K562 (cell line): ENCODE measurements around the gene MAP4K1. TPM values are rescaled to one million over a fixed set of nuclear protein-coding genes. Genes with fewer than 3 reads are reported as not detected.
A peak's percentile ranks its signal among the peaks of the same experiment; 100 is the strongest.

ENCODE experiments used
- ATAC-seq: fragments of 200-7000 bp; cut with Tn5 transposase; 3 replicates; pipeline ENCODE4 v1.9.1; 2020; ENCODE audit warnings: moderate library complexity
- BruUV-seq: library from RNA; stranded (reverse); fragments of 400-500 nt; replicated peaks from 2 replicates; lab custom pipeline; 2021; lab: Mats Ljungman, UMichigan
- CTCF ChIA-PET: fragments of 300-600 bp; formaldehyde crosslinking; extraction: SDS; loops from one replicate; lab custom pipeline; 2021; ENCODE audit warnings: low intra/inter-chr PET ratio; lab: Yijun Ruan, JAX
- POLR2A ChIA-PET: fragments of 300-600, 350-650 bp; sonication (Branson Sonifier 250); formaldehyde crosslinking; extraction: SDS; loops from one replicate; lab custom pipeline; 2021; ENCODE audit warnings: antibody characterized with exemption, inconsistent platforms; lab: Yijun Ruan, JAX
- DNase-seq, 4 experiments: peaks; one replicate each; pipeline versions ENCODE4 v3.0.0 to v3.0.0-alpha.2; 2011 to 2018; ENCODE audit warnings: low spot score in 3 of 4, mixed read lengths in 3 of 4; ENCODE audit errors: extremely low read depth in 1 of 4
- FAIRE-seq: peaks from 2 replicates; lab custom pipeline; 2011; peaks lifted over from hg19 to GRCh38; lab: Jason Lieb, UNC
- H2AFZ ChIP-seq: 2 replicates; pipeline ENCODE4 v1.6.0; 2011; ENCODE audit warnings: low read depth, low read length, control low read depth, inconsistent platforms
- H3K27ac ChIP-seq: fragments of 200-600 bp; 3 replicates; pipeline ENCODE4 v1.8.0; 2011; ENCODE audit warnings: low read depth, mild to moderate bottlenecking, control low read depth, inconsistent platforms, low read length, moderate library complexity, mixed read lengths; ENCODE audit errors: extremely low read depth
- H3K27me3 ChIP-seq, 2 experiments: fragments of 300-600 bp in 1 of 2; 2 replicates in 1 of 2; 3 replicates in 1 of 2; pipeline versions ENCODE4 v1.6.0 to v1.8.0; 2011; ENCODE audit warnings: inconsistent platforms in 2 of 2, low read length in 2 of 2, mild to moderate bottlenecking in 1 of 2, mixed read lengths in 1 of 2, moderate library complexity in 1 of 2; ENCODE audit not compliant: control insufficient read depth in 2 of 2, insufficient read depth in 2 of 2
- H3K36me3 ChIP-seq: fragments of 300-600 bp; 3 replicates; pipeline ENCODE4 v1.8.0; 2011; ENCODE audit warnings: mild to moderate bottlenecking, low read length, inconsistent platforms; ENCODE audit not compliant: control insufficient read depth, insufficient read depth
- H3K4me1 ChIP-seq, 2 experiments: fragments of 200-600 bp in 1 of 2; replicated peaks in 1 of 2; 2 replicates in 1 of 2; 3 replicates in 1 of 2; pipeline versions ENCODE4 v1.5.1 to v1.8.0; 2011; ENCODE audit warnings: inconsistent platforms in 2 of 2, low read length in 2 of 2, mild to moderate bottlenecking in 1 of 2, mixed read lengths in 1 of 2, moderate library complexity in 1 of 2; ENCODE audit not compliant: control insufficient read depth in 2 of 2, insufficient read depth in 2 of 2
- H3K4me2 ChIP-seq: 2 replicates; pipeline ENCODE4 v1.6.1; 2011; ENCODE audit warnings: low read length, control low read depth, inconsistent platforms, mixed read lengths; ENCODE audit not compliant: insufficient read depth
- H3K4me3 ChIP-seq: fragments of 200-600 bp; sonication (generic), shearing (Covaris generic); 2 replicates; pipeline ENCODE4 v1.5.1; 2016; ENCODE audit warnings: control low read depth, inconsistent platforms
- H3K79me2 ChIP-seq: fragments of 200-600 bp; 3 replicates; pipeline ENCODE4 v1.8.0; 2011; ENCODE audit warnings: low read length, inconsistent platforms; ENCODE audit not compliant: control insufficient read depth, insufficient read depth
- H3K9ac ChIP-seq, 2 experiments: 2 replicates each; pipeline versions ENCODE4 v1.6.0 to v1.6.1; 2011; ENCODE audit warnings: low read depth in 2 of 2, low read length in 2 of 2, control low read depth in 1 of 2, inconsistent platforms in 1 of 2, mild to moderate bottlenecking in 1 of 2, mixed read lengths in 1 of 2; ENCODE audit not compliant: insufficient read depth in 1 of 2
- H3K9me1 ChIP-seq: one replicate; pipeline ENCODE4 v1.6.0; 2011; ENCODE audit warnings: inconsistent platforms, mild to moderate bottlenecking, low read length, moderate library complexity; ENCODE audit not compliant: control insufficient read depth, insufficient read depth
- H3K9me3 ChIP-seq: replicated peaks from 2 replicates; pipeline ENCODE4 v1.5.1; 2011; ENCODE audit warnings: low read depth, low read length, inconsistent platforms; ENCODE audit not compliant: control insufficient read depth, insufficient read depth
- H4K20me1 ChIP-seq: replicated peaks from 2 replicates; pipeline ENCODE4 v1.6.1; 2011; ENCODE audit warnings: low read length, inconsistent platforms, mixed read lengths; ENCODE audit not compliant: control insufficient read depth, insufficient read depth
- GABPA ChIP-seq: fragments of 200-800 bp; sonication (Bioruptor generic); conservative IDR thresholded peaks from 2 replicates; pipeline ENCODE4 v1.6.1; 2016; ENCODE audit warnings: low read depth, missing genetic modification characterization, missing compliant biosample characterization
- KDM1A ChIP-seq, 2 experiments: fragments of 450-650 bp; IDR thresholded peaks; 2 replicates each; pipeline ENCODE4 v1.6.1; 2016; ENCODE audit warnings: mild to moderate bottlenecking in 2 of 2
- RFX5 ChIP-seq: IDR thresholded peaks from 2 replicates; pipeline ENCODE4 v1.6.1; 2011; ENCODE audit warnings: low read depth, mild to moderate bottlenecking, improper control_type of control experiment, low read length
- SNRNP70 ChIP-seq: fragments of 200-400 bp; formaldehyde crosslinking; optimal IDR thresholded peaks from 2 replicates; pipeline ENCODE3; 2017; ENCODE audit warnings: low read depth, low read length
- TAF9B ChIP-seq: fragments of 450-650 bp; IDR thresholded peaks from 2 replicates; pipeline ENCODE4 v1.6.1; 2018; ENCODE audit warnings: mild to moderate bottlenecking; ENCODE audit not compliant: partially characterized antibody
- ZBTB7A ChIP-seq: IDR thresholded peaks from 2 replicates; pipeline ENCODE4 v1.6.1; 2011; ENCODE audit warnings: low read depth, mild to moderate bottlenecking, low read length, moderate library complexity, borderline replicate concordance; ENCODE audit not compliant: control insufficient read depth
- WGBS: fragments of 100-300 bp; shearing (Covaris generic); methylation state at CpG from one replicate; pipeline ENCODE4 v1.1.6; 2016; ENCODE audit warnings: low coverage, mixed read lengths; ENCODE audit not compliant: insufficient coverage; ENCODE audit errors: missing lambda C conversion rate; 5-methylcytosine and 5-hydroxymethylcytosine counted together
- in situ Hi-C: fragments of 300-500 bp; cut with MboI; formaldehyde crosslinking; loops from 4 replicates; pipeline ENCODE4 v1.15.0; 2018; ENCODE audit warnings: inconsistent platforms, mixed read lengths
- intact Hi-C: fragments of 100-400 bp; cut with micrococcal nuclease; formaldehyde crosslinking; loops from 2 replicates; pipeline ENCODE4 v1.14.2; 2022
- polyA plus RNA-seq, 8 experiments: library from polyadenylated mRNA; depleted of rRNA in 4 of 8; stranded (reverse) in 5 of 8; unstranded in 3 of 8; fragments of >200 nt; fragmentation: Nextera tagmentation in 2 of 8; fragmentation: Illumina TruSeq in 1 of 8; extraction: Ambion mirVana in 2 of 8; extraction: Trizol in 1 of 8; gene quantifications; 2 replicates each; pipeline versions ENCODE4 v1.2.1 to v1.2.3, GENCODE V29; 2011 to 2014; ENCODE audit warnings: inconsistent platforms in 1 of 8, missing spikeins in 1 of 8
- total RNA-seq, 7 experiments: library from RNA; depleted of rRNA in 6 of 7; stranded (reverse); fragments of >200 nt in 6 of 7; fragmentation: Illumina TruSeq in 2 of 7; extraction: Trizol in 2 of 7; gene quantifications; 2 replicates each; pipeline versions ENCODE4 v1.2.1 to v1.2.3, GENCODE V29; 2011 to 2021; ENCODE audit warnings: low replicate concordance in 1 of 7

MAP4K1 gene
- total and polyA plus RNA-seq, 9 of the 15 experiments (the other 6 are each of a cell fraction or from before 2014, with no cell fraction given): 0.14 to 3.2 (median 0.73) TPM; not detected in 1

DNA sequence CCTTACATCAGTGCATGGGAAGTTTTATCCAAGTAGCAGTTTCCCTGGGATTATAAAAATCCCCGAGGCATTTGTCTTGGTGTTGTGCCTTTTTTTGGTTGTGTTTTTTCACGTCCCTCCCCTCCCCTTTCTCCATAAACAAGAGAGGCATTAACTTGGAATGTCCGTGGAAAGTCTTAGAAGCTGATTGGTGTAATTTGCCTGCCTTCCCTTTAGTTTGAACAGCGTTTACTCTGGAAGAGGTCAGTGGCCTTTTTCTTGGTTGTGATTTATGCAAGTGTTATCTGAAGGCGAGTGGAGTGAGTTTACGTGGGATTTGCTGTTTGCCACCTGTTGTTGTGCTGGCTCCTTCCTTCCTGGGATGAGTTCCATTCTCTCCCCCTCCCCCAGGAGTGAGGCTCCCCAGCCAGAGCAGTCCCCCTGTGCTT is 36.9 kb upstream of the MAP4K1 start:
- H3K27ac ChIP-seq: no peak overlapping the region
- H3K4me2 ChIP-seq: no peak overlapping the region
- H3K9me3 ChIP-seq: no peaks in the 10 kb centered on the region
- FAIRE-seq: no peak
- DNase-seq: no peak
- no peak overlapping the region for H2AFZ ChIP-seq
- CTCF ChIA-PET: interaction anchor here (0.6 kb wide), 1 partner anchor 243 kb away, joined by 3 read pairs; no protein-coding TSS in a partner anchor
- peaks cover 30 to 57% of the 10 kb centered on the region in 2 experiments for H3K4me1 ChIP-seq
- H3K79me2 ChIP-seq: peaks cover 100% of the 10 kb centered on the region
- no peak for ATAC-seq
- 39% methylated on average over 5 of the region's 6 CpGs for WGBS
- H3K9ac ChIP-seq: no peak overlapping the region
- TF ChIP-seq SNRNP70: no peak
- no peak for TF ChIP-seq TAF9B
- TF ChIP-seq KDM1A (IDR thresholded peaks at IDR 0.05): peak; percentile 53 to 69; a peak in 3 of 4 replicates
- TF ChIP-seq ZBTB7A: no peak
- no peak for TF ChIP-seq GABPA (tag)
- no peak for TF ChIP-seq RFX5
- peaks cover 70% of the 10 kb centered on the region for H3K36me3 ChIP-seq
- no peaks in the 10 kb centered on the region for H3K27me3 ChIP-seq
- POLR2A ChIA-PET: interaction anchor here (3.2 kb wide), 1 partner anchor 14 kb away, joined by 20 read pairs; no protein-coding TSS in a partner anchor
- no peak overlapping the region for H3K4me3 ChIP-seq
- in situ Hi-C loops (no loop called here), intact Hi-C loops (loop anchor here (1.0 to 5.0 kb wide), 2 partner anchors 20 to 33 kb away; no protein-coding TSS in a partner anchor)
- no TSS peak for BruUV-seq
- H4K20me1 ChIP-seq: peaks cover 41% of the 10 kb centered on the region
- peaks cover 3% of the 10 kb centered on the region for H3K9me1 ChIP-seq
